Right ventricle myocardium inferior (tissue), 1 donor: Measurements from ENCODE around the gene CHTF18. TPM values are rescaled to one million over a fixed set of nuclear protein-coding genes. Genes with fewer than 3 reads are reported as not detected.
A peak's percentile ranks its signal among the peaks of the same experiment; 100 is the strongest.
"Not testable (repeated sequence)": the region's sequence is repeated elsewhere in the genome, so short reads cannot be mapped to it uniquely, and the experiment has no call there.

ENCODE experiments used
- ATAC-seq: fragments of 200-7000 bp; cut with Tn5 transposase; one replicate; pipeline ENCODE4 v1.9.1; 2020; ENCODE audit warnings: mild to moderate bottlenecking, moderate library complexity
- DNase-seq: peaks from one replicate; pipeline ENCODE4 v3.0.0; 2021; ENCODE audit errors: missing footprints
- intact Hi-C: fragments of 100-400 bp; cut with DNase I; formaldehyde crosslinking; loops from one replicate; pipeline ENCODE4 v1.11.0; 2022
- total RNA-seq: library from RNA; stranded (reverse); fragmentation: NEBNext Ultra II Directional; extraction: Animal tissue kit (Norgen Biotek cat#: 25700); gene quantifications from one replicate; pipeline ENCODE4 v1.2.1, GENCODE V29; 2021
- donor health status: DM: no; HTN: yes; CAD: no; lungs with severe emphysema.

The CHTF18 gene
- total RNA-seq, 1 donor from 2014 or later, result 6.4 TPM

GRCh38 chr16:769934-770333, 18.5 kb upstream of the CHTF18 start:
- DNase-seq, result no peak
- no peak for ATAC-seq
- intact Hi-C loops, result no loop called here

- DNase-seq, result no peak
- intact Hi-C loops, result no loop called here
- ATAC-seq, result no peak
Observed at GRCh38 chr16:770411-770810, 18.0 kb upstream of the CHTF18 start.

GRCh38 chr16:772959-773358, 15.5 kb upstream of the CHTF18 start:
- intact Hi-C loops, result no loop called here
- DNase-seq (no peak), ATAC-seq (no peak)

GRCh38 chr16:774086-775001, 14.1 kb upstream of the CHTF18 start:
- DNase-seq (no peak), ATAC-seq (no peak)
- intact Hi-C loops, result no loop called here

GRCh38 chr16:775236-775796, 13.1 kb upstream of the CHTF18 start:
- intact Hi-C loops, result no loop called here
- peak; percentile 3 for ATAC-seq

GRCh38 chr16:776298-776697, 12.1 kb upstream of the CHTF18 start:
- DNase-seq, ATAC-seq, intact Hi-C loops: not testable (repeated sequence)

More at GRCh38 chr16:775236-775796, 13.1 kb upstream of the CHTF18 start:
- DNase-seq, result no peak

- no peak for DNase-seq
- no peak for ATAC-seq
- intact Hi-C loops, result no loop called here
Observed at GRCh38 chr16:776824-777223, 11.6 kb upstream of the CHTF18 start.

GRCh38 chr16:777826-778225, 10.6 kb upstream of the CHTF18 start:
- DNase-seq (no peak), ATAC-seq (no peak)
- intact Hi-C loops, result no loop called here

GRCh38 chr16:778447-778846, 10.0 kb upstream of the CHTF18 start:
- ATAC-seq (no peak), DNase-seq (no peak)
- intact Hi-C loops, result no loop called here

- no peak for ATAC-seq
- no peak for DNase-seq
- intact Hi-C loops, result no loop called here
Observed at GRCh38 chr16:778909-779527, 9.4 kb upstream of the CHTF18 start.

- intact Hi-C loops, result no loop called here
- DNase-seq (no peak), ATAC-seq (no peak)
Observed at GRCh38 chr16:779561-779960, 8.9 kb upstream of the CHTF18 start.

GRCh38 chr16:780296-780695, 8.1 kb upstream of the CHTF18 start:
- no peak for ATAC-seq
- intact Hi-C loops, result no loop called here
- no peak for DNase-seq

- no peak for DNase-seq
- ATAC-seq, result no peak
- intact Hi-C loops, result no loop called here
Observed at GRCh38 chr16:781346-782010, 6.9 kb upstream of the CHTF18 start.

GRCh38 chr16:782258-782657, 6.2 kb upstream of the CHTF18 start:
- no peak for ATAC-seq
- intact Hi-C loops, result no loop called here
- DNase-seq, result no peak

- ATAC-seq, result no peak
- no peak for DNase-seq
- intact Hi-C loops, result no loop called here
Observed at GRCh38 chr16:782766-783403, 5.5 kb upstream of the CHTF18 start.

- DNase-seq (no peak), ATAC-seq (no peak)
- intact Hi-C loops, result loop anchor here (2.0 kb wide), 1 partner anchor 73 kb away; no protein-coding TSS in a partner anchor
Observed at GRCh38 chr16:783404-784161, 4.8 kb upstream of the CHTF18 start.

GRCh38 chr16:784431-784830, 4.0 kb upstream of the CHTF18 start:
- no peak for DNase-seq
- intact Hi-C loops, result loop anchor here (2.0 kb wide), 1 partner anchor 74 kb away; no protein-coding TSS in a partner anchor
- ATAC-seq, result no peak
